Neutrophil (primary cell): ENCODE measurements around the gene ANKIB1.

Source experiments
- H3K27ac ChIP-seq: fragments of 200-600 bp; sonication (generic); 2 replicates; pipeline ENCODE4 v1.5.1; 2016; ENCODE audit warnings: mild to moderate bottlenecking, moderate library complexity
- H3K27me3 ChIP-seq: fragments of 200-600 bp; sonication (generic); 2 replicates; pipeline ENCODE4 v1.6.0; 2016; ENCODE audit warnings: mild to moderate bottlenecking
- H3K36me3 ChIP-seq: fragments of 200-600 bp; sonication (generic); 2 replicates; pipeline ENCODE4 v1.5.1; 2017
- H3K4me1 ChIP-seq, 2 experiments: fragments of 200-600 bp in 1 of 2; sonication (generic) in 1 of 2; 1 replicate in 1 of 2; 2 replicates in 1 of 2; pipeline versions ENCODE4 v1.5.1 to v1.6.1; 2013 to 2016; ENCODE audit warnings: low read depth in 1 of 2, low read length in 1 of 2, mild to moderate bottlenecking in 1 of 2, moderate library complexity in 1 of 2; ENCODE audit not compliant: control insufficient read depth in 1 of 2, insufficient read depth in 1 of 2
- H3K4me3 ChIP-seq, 2 experiments: fragments of 200-600 bp in 1 of 2; sonication (generic) in 1 of 2; 1 replicate in 1 of 2; 2 replicates in 1 of 2; pipeline ENCODE4 v1.5.1; 2013 to 2016; ENCODE audit warnings: low read depth in 1 of 2, low read length in 1 of 2, mild to moderate bottlenecking in 1 of 2, moderate library complexity in 1 of 2
- H3K9me3 ChIP-seq: fragments of 200-600 bp; sonication (generic); 2 replicates; pipeline ENCODE4 v1.5.1; 2016
- TF ChIP-seq, protein P1 (sequence below): fragments of 200-600 bp; sonication (generic); IDR thresholded peaks from 2 replicates; pipeline ENCODE4 v1.5.1; 2016; ENCODE audit warnings: antibody characterized with exemption

ANKIB1 gene

DNA sequence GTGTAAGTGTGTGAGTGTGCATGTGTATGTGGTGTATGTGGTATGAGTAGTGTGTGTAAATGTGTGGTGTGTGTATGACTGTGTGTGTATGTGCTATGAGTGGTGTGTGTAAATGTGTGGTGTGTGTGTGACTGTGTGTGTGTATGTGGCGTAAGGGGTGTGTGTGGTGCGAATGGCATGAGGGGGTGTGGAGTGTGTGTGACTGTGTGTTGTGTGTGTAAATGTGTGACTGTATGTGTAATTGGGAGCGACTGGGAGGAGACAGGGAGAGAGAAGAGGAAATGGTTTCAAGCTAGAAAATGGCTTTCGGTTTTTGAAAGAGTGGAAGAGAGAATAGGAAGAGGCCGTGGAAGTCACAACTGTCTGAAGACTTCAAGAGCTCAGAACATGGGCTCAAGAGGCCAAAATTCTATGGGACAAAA, 177.9 kb downstream of the ANKIB1 start:
- TF ChIP-seq, protein P1, sequence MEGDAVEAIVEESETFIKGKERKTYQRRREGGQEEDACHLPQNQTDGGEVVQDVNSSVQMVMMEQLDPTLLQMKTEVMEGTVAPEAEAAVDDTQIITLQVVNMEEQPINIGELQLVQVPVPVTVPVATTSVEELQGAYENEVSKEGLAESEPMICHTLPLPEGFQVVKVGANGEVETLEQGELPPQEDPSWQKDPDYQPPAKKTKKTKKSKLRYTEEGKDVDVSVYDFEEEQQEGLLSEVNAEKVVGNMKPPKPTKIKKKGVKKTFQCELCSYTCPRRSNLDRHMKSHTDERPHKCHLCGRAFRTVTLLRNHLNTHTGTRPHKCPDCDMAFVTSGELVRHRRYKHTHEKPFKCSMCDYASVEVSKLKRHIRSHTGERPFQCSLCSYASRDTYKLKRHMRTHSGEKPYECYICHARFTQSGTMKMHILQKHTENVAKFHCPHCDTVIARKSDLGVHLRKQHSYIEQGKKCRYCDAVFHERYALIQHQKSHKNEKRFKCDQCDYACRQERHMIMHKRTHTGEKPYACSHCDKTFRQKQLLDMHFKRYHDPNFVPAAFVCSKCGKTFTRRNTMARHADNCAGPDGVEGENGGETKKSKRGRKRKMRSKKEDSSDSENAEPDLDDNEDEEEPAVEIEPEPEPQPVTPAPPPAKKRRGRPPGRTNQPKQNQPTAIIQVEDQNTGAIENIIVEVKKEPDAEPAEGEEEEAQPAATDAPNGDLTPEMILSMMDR: no peak
- H3K27ac ChIP-seq: no peak overlapping the region
- H3K4me1 ChIP-seq: peaks cover 21 to 28% of the 10 kb centered on the region in 2 experiments
- no peak overlapping the region for H3K4me3 ChIP-seq
- no peaks in the 10 kb centered on the region for H3K36me3 ChIP-seq
- no peaks in the 10 kb centered on the region for H3K9me3 ChIP-seq
- H3K27me3 ChIP-seq: peaks cover 16% of the 10 kb centered on the region

DNA sequence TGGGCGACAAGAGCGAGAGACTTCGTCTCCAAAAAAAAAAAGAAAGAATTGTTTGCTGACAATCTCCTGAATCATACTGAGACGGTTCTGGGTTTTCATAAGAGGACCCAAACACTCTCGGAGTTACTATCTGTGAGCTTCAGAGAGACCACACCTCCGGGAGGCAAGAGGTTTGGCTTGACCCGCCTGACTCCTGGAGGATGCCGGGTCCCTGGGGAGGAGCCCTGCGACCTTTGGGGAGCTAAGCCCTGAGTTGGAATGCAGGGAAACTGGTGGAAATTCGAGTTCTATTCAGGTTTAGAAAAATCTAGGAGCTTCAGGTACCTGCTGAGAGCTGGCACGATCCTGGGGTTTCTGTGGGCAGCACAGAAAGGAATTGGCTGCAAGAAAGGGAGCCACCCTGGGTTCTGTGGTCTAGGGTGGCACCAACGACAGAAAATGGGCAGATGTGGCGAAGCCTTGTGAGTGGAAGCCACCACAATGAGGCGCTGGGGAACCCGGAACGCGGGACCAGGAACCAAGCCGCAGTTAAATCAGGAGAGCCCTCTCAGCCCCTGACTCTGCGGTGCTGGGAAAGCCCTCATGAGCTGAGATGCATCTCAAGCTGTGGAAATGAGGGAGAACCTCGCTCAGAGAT, 179.7 kb downstream of the ANKIB1 start:
- no peak overlapping the region for H3K27ac ChIP-seq
- no peaks in the 10 kb centered on the region for H3K36me3 ChIP-seq
- no peak overlapping the region for H3K4me3 ChIP-seq
- peaks cover 21 to 28% of the 10 kb centered on the region in 2 experiments for H3K4me1 ChIP-seq
- H3K27me3 ChIP-seq: peaks cover 16% of the 10 kb centered on the region
- TF ChIP-seq, protein P1: no peak
- no peaks in the 10 kb centered on the region for H3K9me3 ChIP-seq

DNA sequence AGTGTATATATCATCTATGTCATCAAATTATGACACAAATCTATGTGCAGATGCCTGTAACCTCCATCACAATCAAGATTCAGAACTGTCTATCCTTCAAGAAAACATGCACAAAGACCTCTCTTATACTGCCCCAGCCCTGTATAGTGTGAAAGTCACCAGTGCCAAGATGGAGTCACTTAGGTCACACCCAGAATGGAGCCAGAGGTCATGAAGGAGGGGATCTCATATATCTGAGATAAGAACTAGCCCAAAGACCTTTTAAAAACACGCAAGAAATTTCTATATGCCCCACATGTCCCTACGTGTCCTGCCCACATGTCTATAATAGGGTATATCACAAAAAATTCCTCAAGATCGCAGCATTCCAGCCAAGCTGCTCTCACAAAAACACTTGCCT, 181.4 kb downstream of the ANKIB1 start:
- Histone ChIP-seq H3K27me3 (peaks cover 16% of the 10 kb centered on the region), H3K4me1 (peaks cover 12 to 18% of the 10 kb centered on the region in 2 experiments), H3K9me3 (no peaks in the 10 kb centered on the region), H3K36me3 (no peaks in the 10 kb centered on the region), H3K4me3 (no peak overlapping the region), H3K27ac (no peak overlapping the region)
- TF ChIP-seq, protein P1: no peak

DNA sequence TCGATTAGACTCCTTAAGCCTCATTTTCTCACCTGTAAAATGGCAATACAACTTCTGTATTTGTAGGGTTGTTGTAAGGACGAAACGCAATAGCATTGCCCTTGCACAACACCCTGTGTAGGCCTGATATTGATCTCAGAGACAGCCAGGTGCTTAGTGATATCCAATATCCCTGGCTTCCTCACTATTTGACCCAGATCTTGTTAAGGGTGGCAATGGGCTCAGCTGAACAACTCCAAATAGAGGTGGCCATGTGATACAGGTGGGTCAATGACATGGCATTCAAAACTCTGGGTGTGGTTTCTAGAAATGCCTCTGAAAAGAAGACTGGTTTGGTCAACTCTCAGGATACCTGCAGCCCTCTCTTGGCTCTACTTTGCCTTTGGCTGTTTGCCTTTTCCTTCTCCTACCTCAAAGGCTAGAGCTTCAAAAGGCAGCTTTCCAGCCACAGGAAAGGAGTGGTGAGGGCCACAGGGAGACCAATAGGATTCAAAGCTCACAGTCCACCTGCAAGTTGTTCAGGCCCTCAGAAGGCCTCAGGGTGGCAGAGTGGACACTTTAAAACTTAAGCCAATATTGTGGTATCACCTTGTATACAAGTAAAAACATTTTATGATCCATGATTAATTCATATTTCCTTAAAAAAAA, 186.6 kb downstream of the ANKIB1 start:
- Histone ChIP-seq H3K4me1 (no peaks in the 10 kb centered on the region), H3K4me3 (no peak overlapping the region)
- TF ChIP-seq, protein P1: no peak

DNA sequence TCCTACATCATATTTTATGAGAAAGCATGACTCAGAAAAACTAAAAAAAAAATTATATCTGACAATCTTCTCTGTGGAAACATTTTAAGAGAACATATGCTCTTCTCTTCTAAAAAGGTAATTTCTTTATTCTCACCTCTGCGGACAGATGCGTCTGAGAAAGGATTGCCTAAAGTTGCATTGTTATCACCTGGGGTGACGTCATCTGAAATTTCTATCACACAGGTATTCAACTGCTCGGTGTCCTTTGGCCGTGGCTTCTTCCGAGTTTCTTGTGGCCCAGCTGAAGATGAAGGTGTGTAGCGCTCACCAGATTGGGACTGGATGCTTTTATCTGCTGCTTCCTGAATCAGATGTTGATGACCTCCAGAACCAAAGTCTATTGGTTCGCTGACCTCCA, 187.2 kb downstream of the ANKIB1 start:
- no peaks in the 10 kb centered on the region for H3K27me3 ChIP-seq
- H3K27ac ChIP-seq: no peak overlapping the region
- no peaks in the 10 kb centered on the region for H3K36me3 ChIP-seq
- no peaks in the 10 kb centered on the region for H3K9me3 ChIP-seq
- no peaks in the 10 kb centered on the region for H3K4me1 ChIP-seq
- no peak overlapping the region for H3K4me3 ChIP-seq
- TF ChIP-seq, protein P1: no peak

More for the DNA sequence above, 186.6 kb downstream of the ANKIB1 start:
- H3K9me3 ChIP-seq: no peaks in the 10 kb centered on the region
- H3K27me3 ChIP-seq: no peaks in the 10 kb centered on the region
- H3K36me3 ChIP-seq: no peaks in the 10 kb centered on the region
- no peak overlapping the region for H3K27ac ChIP-seq
